Upper lobe of right lung (tissue), 1 donor: ENCODE data around the gene C1GALT1C1L. TPM values are rescaled to one million over a fixed set of nuclear protein-coding genes. Genes with fewer than 3 reads are reported as not detected.
"Not testable (repeated sequence)": the region's sequence is repeated elsewhere in the genome, so short reads cannot be mapped to it uniquely, and the experiment has no call there.

Source experiments
- ATAC-seq: fragments of 200-7000 bp; cut with Tn5 transposase; one replicate; pipeline ENCODE4 v1.9.1; 2020; ENCODE audit warnings: mild to moderate bottlenecking, moderate library complexity
- DNase-seq: peaks from one replicate; pipeline ENCODE4 v3.0.0-alpha.2; 2020
- H3K27ac ChIP-seq: fragments of 200-600 bp; one replicate; pipeline ENCODE4 v1.8.0; 2022
- H3K27me3 ChIP-seq: fragments of 200-600 bp; one replicate; pipeline ENCODE4 v1.8.0; 2022; ENCODE audit warnings: mild to moderate bottlenecking
- H3K36me3 ChIP-seq: fragments of 200-600 bp; one replicate; pipeline ENCODE4 v1.8.0; 2022
- H3K4me1 ChIP-seq: fragments of 200-600 bp; one replicate; pipeline ENCODE4 v1.8.0; 2022
- H3K4me3 ChIP-seq: fragments of 200-600 bp; one replicate; pipeline ENCODE4 v1.8.0; 2022; ENCODE audit warnings: mild to moderate bottlenecking
- H3K9me3 ChIP-seq: fragments of 200-600 bp; one replicate; pipeline ENCODE4 v1.8.0; 2022
- CTCF ChIP-seq: fragments of 200-600 bp; IDR thresholded peaks from one replicate; pipeline ENCODE4 v1.8.0; 2022; ENCODE audit warnings: antibody characterized with exemption
- intact Hi-C: fragments of 100-400 bp; cut with DNase I; formaldehyde crosslinking; loops from one replicate; pipeline ENCODE4 v1.11.0; 2022
- total RNA-seq: library from RNA; stranded (reverse); fragmentation: NEBNext Ultra II Directional; extraction: Animal tissue kit (Norgen Biotek cat#: 25700); gene quantifications from one replicate; pipeline ENCODE4 v1.2.1, GENCODE V29; 2021
- donor health status: DM: no; HTN: yes; CAD: no; lungs with severe emphysema.

The C1GALT1C1L gene
- total RNA-seq, 1 donor from 2014 or later, result 0.35 TPM

GRCh38 chr2:43707255-43708015 lies 31.2 kb upstream of the C1GALT1C1L start:
- intact Hi-C loops, result no loop called here

GRCh38 chr2:43701111-43701510 lies 24.9 kb upstream of the C1GALT1C1L start:
- Histone ChIP-seq H3K4me3 (no peak overlapping the region), H3K27ac (no peak overlapping the region), H3K27me3 (no peaks in the 10 kb centered on the region), H3K9me3 (no peaks in the 10 kb centered on the region), H3K4me1 (no peaks in the 10 kb centered on the region), H3K36me3 (no peaks in the 10 kb centered on the region)
- ATAC-seq, result no peak
- intact Hi-C loops, result no loop called here
- no peak for DNase-seq
- TF ChIP-seq CTCF, result no peak

More at GRCh38 chr2:43707255-43708015, 31.2 kb upstream of the C1GALT1C1L start:
- no peak for DNase-seq
- no peak overlapping the region for H3K27ac ChIP-seq
- ATAC-seq, result peak; percentile 74
- no peaks in the 10 kb centered on the region for H3K27me3 ChIP-seq
- peaks cover 18% of the 10 kb centered on the region for H3K36me3 ChIP-seq
- no peaks in the 10 kb centered on the region for H3K9me3 ChIP-seq
- no peaks in the 10 kb centered on the region for H3K4me1 ChIP-seq
- H3K4me3 ChIP-seq, result no peak overlapping the region
- no peak for TF ChIP-seq CTCF

GRCh38 chr2:43699761-43700160 lies 23.5 kb upstream of the C1GALT1C1L start:
- Histone ChIP-seq H3K27me3 (no peaks in the 10 kb centered on the region), H3K9me3 (no peaks in the 10 kb centered on the region), H3K4me1 (no peaks in the 10 kb centered on the region), H3K36me3 (peaks cover 5% of the 10 kb centered on the region), H3K27ac (no peak overlapping the region), H3K4me3 (no peak overlapping the region)
- no peak for TF ChIP-seq CTCF
- intact Hi-C loops, result no loop called here
- ATAC-seq (no peak), DNase-seq (no peak)

DNA sequence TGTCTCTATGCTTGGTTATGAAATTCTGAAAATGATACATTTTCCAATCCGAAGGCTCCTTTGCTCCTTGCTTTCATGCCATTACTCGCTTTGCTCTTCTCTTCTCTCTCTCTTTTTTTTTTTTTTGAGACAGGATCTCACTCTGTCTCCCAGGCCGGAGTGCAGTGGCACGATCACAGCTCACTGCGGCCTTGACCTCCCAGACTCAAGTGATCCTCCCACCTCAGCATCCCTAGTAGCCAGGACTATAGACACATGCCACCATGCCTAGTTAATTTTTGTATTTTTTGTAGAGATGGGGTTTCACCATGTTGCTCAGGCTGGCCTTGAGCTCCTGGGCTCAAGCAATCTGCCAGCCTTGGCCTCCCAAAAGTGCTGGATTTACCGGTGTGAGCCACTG lies 21.9 kb upstream of the C1GALT1C1L start:
- H3K36me3 ChIP-seq, H3K4me1 ChIP-seq, H3K9me3 ChIP-seq, H3K27ac ChIP-seq, DNase-seq, ATAC-seq, H3K4me3 ChIP-seq, H3K27me3 ChIP-seq, intact Hi-C loops: not testable (repeated sequence)

GRCh38 chr2:43692428-43692994 lies 16.3 kb upstream of the C1GALT1C1L start:
- DNase-seq, result no peak
- H3K27ac ChIP-seq, result no peak overlapping the region
- ATAC-seq, result no peak
- no peak for TF ChIP-seq CTCF
- intact Hi-C loops, result no loop called here
- peaks cover 5% of the 10 kb centered on the region for H3K36me3 ChIP-seq
- no peaks in the 10 kb centered on the region for H3K9me3 ChIP-seq
- H3K4me1 ChIP-seq, result no peaks in the 10 kb centered on the region
- no peak overlapping the region for H3K4me3 ChIP-seq
- no peaks in the 10 kb centered on the region for H3K27me3 ChIP-seq

DNA sequence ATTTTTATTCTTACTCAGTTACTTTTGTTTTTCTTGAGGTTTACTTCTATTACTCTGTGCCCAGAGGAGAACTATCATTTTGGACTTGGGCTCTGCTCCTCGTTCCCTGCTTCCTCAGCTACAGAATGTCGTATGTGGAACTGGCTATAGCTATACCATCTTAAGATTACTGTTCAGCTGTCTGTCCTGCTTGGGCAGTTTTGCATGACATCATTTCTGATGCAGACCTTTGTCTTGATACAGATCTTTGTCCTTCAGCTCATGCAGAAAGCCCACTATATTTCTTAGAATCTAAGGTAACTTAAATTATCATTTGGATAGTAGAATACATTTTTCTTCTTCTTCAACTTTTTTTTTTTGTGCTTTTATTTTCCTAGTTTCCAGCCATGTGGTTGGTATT lies 13.8 kb upstream of the C1GALT1C1L start:
- Histone ChIP-seq H3K27me3 (no peaks in the 10 kb centered on the region), H3K4me3 (no peak overlapping the region), H3K9me3 (no peaks in the 10 kb centered on the region), H3K36me3 (no peaks in the 10 kb centered on the region), H3K27ac (no peak overlapping the region), H3K4me1 (no peaks in the 10 kb centered on the region)
- no peak for TF ChIP-seq CTCF
- intact Hi-C loops, result no loop called here
- ATAC-seq, result no peak
- DNase-seq, result no peak
